ENCODE measurements around the gene SLC25A19.
A peak's percentile ranks its signal among the peaks of the same experiment; 100 is the strongest.

The SLC25A19 gene

GRCh38 chr17:75252039-75252816, 37.0 kb downstream of the SLC25A19 start:
- no peaks in the 10 kb centered on the region for H4K20me1 ChIP-seq (ENCODE audit: insufficient read depth, low read length)
- peak overlapping the region; percentile 79 for H3K27ac ChIP-seq (ENCODE audit: low read length)
- peaks cover 34% of the 10 kb centered on the region for H3K4me1 ChIP-seq (ENCODE audit: low read length)
- H2AFZ ChIP-seq (ENCODE audit: low read depth, low read length): no peak overlapping the region
- TF ChIP-seq EZH2phosphoT487 (IDR thresholded peaks at IDR 0.05; ENCODE audit: low read depth) (no peak), CTCF (IDR thresholded peaks at IDR 0.05; ENCODE audit: low read depth, low read length) (no peak)
- peak overlapping the region; percentile 73 for H3K4me2 ChIP-seq (ENCODE audit: low read length)
- no peaks in the 10 kb centered on the region for H3K36me3 ChIP-seq (replicated peaks; ENCODE audit: low read depth, low read length)
- H3K9ac ChIP-seq (ENCODE audit: low read length): peak overlapping the region; percentile 36; the same call in 1 of the 2 replicates
- H3K9me3 ChIP-seq (ENCODE audit: insufficient read depth, low read length): no peaks in the 10 kb centered on the region
- H3K27me3 ChIP-seq (ENCODE audit: low read depth, low read length): no peaks in the 10 kb centered on the region
- peak overlapping the region; percentile 38; the same call in 1 of the 2 replicates for H3K4me3 ChIP-seq (ENCODE audit: low read length)
- peaks cover 40% of the 10 kb centered on the region for H3K79me2 ChIP-seq (ENCODE audit: low read length)

- Histone ChIP-seq H3K9ac (ENCODE audit: low read length) (peak overlapping the region; percentile 50; the same call in 1 of the 2 replicates), H3K79me2 (ENCODE audit: low read length) (peaks cover 43% of the 10 kb centered on the region), H2AFZ (ENCODE audit: low read depth, low read length) (no peak overlapping the region), H4K20me1 (ENCODE audit: insufficient read depth, low read length) (no peaks in the 10 kb centered on the region), H3K4me2 (ENCODE audit: low read length) (peak overlapping the region; percentile 73), H3K27ac (ENCODE audit: low read length) (peak overlapping the region; percentile 79), H3K9me3 (ENCODE audit: insufficient read depth, low read length) (no peaks in the 10 kb centered on the region), H3K4me3 (ENCODE audit: low read length) (peak overlapping the region; percentile 62), H3K36me3 (replicated peaks; ENCODE audit: low read depth, low read length) (peaks cover 14% of the 10 kb centered on the region), H3K27me3 (ENCODE audit: low read depth, low read length) (no peaks in the 10 kb centered on the region), H3K4me1 (ENCODE audit: low read length) (peaks cover 44% of the 10 kb centered on the region)
- no peak for TF ChIP-seq CTCF (IDR thresholded peaks at IDR 0.05; ENCODE audit: low read depth, low read length)
Measured at GRCh38 chr17:75250009-75250471, 39.2 kb downstream of the SLC25A19 start.

- H4K20me1 ChIP-seq (ENCODE audit: insufficient read depth, low read length): no peaks in the 10 kb centered on the region
- peaks cover 43% of the 10 kb centered on the region for H3K79me2 ChIP-seq (ENCODE audit: low read length)
- H3K9ac ChIP-seq (ENCODE audit: low read length): peak overlapping the region; percentile 50; the same call in 1 of the 2 replicates
Measured at GRCh38 chr17:75249564-75249963, 39.7 kb downstream of the SLC25A19 start.

More at GRCh38 chr17:75249564-75249963, 39.7 kb downstream of the SLC25A19 start:
- Histone ChIP-seq H3K9me3 (ENCODE audit: insufficient read depth, low read length) (no peaks in the 10 kb centered on the region), H3K27ac (ENCODE audit: low read length) (peak overlapping the region; percentile 79), H3K27me3 (ENCODE audit: low read depth, low read length) (no peaks in the 10 kb centered on the region), H2AFZ (ENCODE audit: low read depth, low read length) (no peak overlapping the region), H3K4me2 (ENCODE audit: low read length) (peak overlapping the region; percentile 73), H3K4me1 (ENCODE audit: low read length) (peaks cover 49% of the 10 kb centered on the region), H3K4me3 (ENCODE audit: low read length) (peak overlapping the region; percentile 62; the same call in 1 of the 2 replicates), H3K36me3 (replicated peaks; ENCODE audit: low read depth, low read length) (peaks cover 18% of the 10 kb centered on the region)
- TF ChIP-seq CTCF (IDR thresholded peaks at IDR 0.05; ENCODE audit: low read depth, low read length): no peak
- TF ChIP-seq EZH2phosphoT487 (IDR thresholded peaks at IDR 0.05; ENCODE audit: low read depth): no peak

Data from OCI-LY3 (cell line).